HepG2 (cell line): ENCODE results near the gene CLCN1.

Experiments used
- HOXA9 ChIP-seq: sonication (generic); formaldehyde crosslinking; IDR thresholded peaks from 2 replicates; pipeline ENCODE4 v1.8.1; 2022; ENCODE audit warnings: missing genetic modification reagents, mild to moderate bottlenecking, moderate library complexity, borderline replicate concordance
- POLR2A ChIP-seq, 2 experiments: IDR thresholded peaks; 2 replicates each; pipeline ENCODE4 v1.6.1; 2011; ENCODE audit warnings: low read depth in 2 of 2, low read length in 2 of 2, mild to moderate bottlenecking in 1 of 2, moderate library complexity in 1 of 2; ENCODE audit not compliant: insufficient read depth in 1 of 2
- RAD21 ChIP-seq: fragments of 450-650 bp; formaldehyde crosslinking; IDR thresholded peaks from 2 replicates; pipeline ENCODE4 v1.5.0; 2020; ENCODE audit warnings: mild to moderate bottlenecking
- ZNF251 ChIP-seq: sonication (generic); formaldehyde crosslinking; IDR thresholded peaks from 2 replicates; pipeline ENCODE4 v1.9.0; 2021; ENCODE audit warnings: mild to moderate bottlenecking, missing genetic modification reagents
- ZNF33A ChIP-seq: sonication (generic); formaldehyde crosslinking; IDR thresholded peaks from 2 replicates; pipeline ENCODE4 v1.5.1; 2020; ENCODE audit warnings: missing genetic modification reagents, mild to moderate bottlenecking, moderate library complexity, borderline replicate concordance

DNA sequence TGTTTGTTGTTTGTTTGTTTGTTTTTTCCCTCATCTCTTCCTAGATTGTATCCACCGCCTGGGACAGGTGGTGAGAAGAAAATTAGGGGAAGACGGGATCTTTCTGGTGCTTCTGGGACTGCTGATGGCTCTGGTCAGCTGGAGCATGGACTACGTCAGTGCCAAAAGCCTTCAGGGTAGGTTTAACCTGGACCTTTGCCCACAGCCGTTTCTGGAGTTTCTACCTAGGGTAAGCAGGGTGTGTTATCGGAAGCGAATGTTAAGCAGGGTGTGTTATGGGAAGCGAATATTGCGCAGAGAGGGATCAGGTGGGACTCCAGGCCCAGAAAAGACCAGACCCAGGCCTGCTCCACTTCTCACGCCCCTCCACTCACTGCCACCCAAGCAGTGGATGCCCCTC is 4.7 kb downstream of the CLCN1 start:
- TF ChIP-seq ZNF33A (CRISPR knock-in tag) (no peak), ZNF251 (no peak), HOXA9 (CRISPR knock-in tag) (no peak), POLR2A (IDR thresholded peaks at IDR 0.05; ENCODE audit: insufficient read depth in 1 of 2, low read depth in 2 of 2, low read length in 2 of 2) (no peak), RAD21 (no peak)
